NCI-H2227 (cell line): Measurements from ENCODE around the gene SNRPB2.

Experiments
- DNase-seq: peaks from one replicate; lab custom pipeline; 2025; ENCODE audit not compliant: unreplicated experiment; lab: John Stamatoyannopoulos, UW

Gene SNRPB2

GRCh38 chr20:16729565-16730460, at the start of gene SNRPB2:
Gene SNRPB2, plus strand, starts transcription at chr20:16730026. Its CDS starts 1,677 bp downstream, at chr20:16731703.
- peak; percentile 97 for DNase-seq

- no peak for DNase-seq
Observed at GRCh38 chr20:16684416-16684815, 45.4 kb upstream of the SNRPB2 start.

- DNase-seq, result no peak
Observed at GRCh38 chr20:16689906-16690305, 39.9 kb upstream of the SNRPB2 start.

- DNase-seq, result no peak
Observed at GRCh38 chr20:16691381-16691780, 38.4 kb upstream of the SNRPB2 start.

GRCh38 chr20:16692009-16692408, 37.8 kb upstream of the SNRPB2 start:
- no peak for DNase-seq

GRCh38 chr20:16692442-16692841, 37.4 kb upstream of the SNRPB2 start:
- no peak for DNase-seq

GRCh38 chr20:16693278-16693677, 36.5 kb upstream of the SNRPB2 start:
- no peak for DNase-seq

- no peak for DNase-seq
Observed at GRCh38 chr20:16694161-16694560, 35.7 kb upstream of the SNRPB2 start.

GRCh38 chr20:16695628-16696027, 34.2 kb upstream of the SNRPB2 start:
- no peak for DNase-seq

GRCh38 chr20:16699293-16699692, 30.5 kb upstream of the SNRPB2 start:
- DNase-seq, result no peak

- no peak for DNase-seq
Observed at GRCh38 chr20:16701296-16701695, 28.5 kb upstream of the SNRPB2 start.

GRCh38 chr20:16703570-16703969, 26.3 kb upstream of the SNRPB2 start:
- no peak for DNase-seq

GRCh38 chr20:16707674-16708073, 22.2 kb upstream of the SNRPB2 start:
- DNase-seq, result no peak

- DNase-seq, result no peak
Observed at GRCh38 chr20:16708602-16709001, 21.2 kb upstream of the SNRPB2 start.

- DNase-seq, result no peak
Observed at GRCh38 chr20:16709017-16709416, 20.8 kb upstream of the SNRPB2 start.

- no peak for DNase-seq
Observed at GRCh38 chr20:16710781-16711180, 19.0 kb upstream of the SNRPB2 start.

- no peak for DNase-seq
Observed at GRCh38 chr20:16711661-16712258, 18.1 kb upstream of the SNRPB2 start.

- DNase-seq, result no peak
Observed at GRCh38 chr20:16712511-16712947, 17.3 kb upstream of the SNRPB2 start.

- no peak for DNase-seq
Observed at GRCh38 chr20:16713066-16713465, 16.8 kb upstream of the SNRPB2 start.

GRCh38 chr20:16714242-16714641, 15.6 kb upstream of the SNRPB2 start:
- DNase-seq, result no peak

- no peak for DNase-seq
Observed at GRCh38 chr20:16714751-16715150, 15.1 kb upstream of the SNRPB2 start.

GRCh38 chr20:16719421-16719820, 10.4 kb upstream of the SNRPB2 start:
- DNase-seq, result no peak
